Natural killer cell (primary cell): ENCODE results near the gene ATP6V1G2. TPM values are rescaled to one million over a fixed set of nuclear protein-coding genes. Genes with fewer than 3 reads are reported as not detected.

Source experiments
- ATAC-seq, 3 donors: fragments of 150-1000 bp in 2 of 3; fragments of 200-7000 bp in 1 of 3; cut with Tn5 transposase; 1 replicate in 1 of 3; 2 replicates in 2 of 3; pipeline ENCODE4 v1.10.0; 2021; ENCODE audit warnings: mild to moderate bottlenecking in 2 of 3, moderate library complexity in 2 of 3
- DNase-seq, 2 donors: peaks; one replicate each; pipeline versions ENCODE4 v3.0.0 to v3.0.0-alpha.2; 2013 to 2021; ENCODE audit warnings: mixed read lengths in 1 of 2
- H3K27ac ChIP-seq: one replicate; pipeline ENCODE4 v1.5.1; 2013; ENCODE audit warnings: mild to moderate bottlenecking, low read length
- H3K27me3 ChIP-seq: one replicate; pipeline ENCODE4 v1.6.1; 2013; ENCODE audit warnings: low read length; ENCODE audit not compliant: control insufficient read depth, insufficient read depth
- H3K36me3 ChIP-seq: one replicate; pipeline ENCODE4 v1.6.1; 2013; ENCODE audit warnings: low read length; ENCODE audit not compliant: control insufficient read depth, insufficient read depth
- H3K4me1 ChIP-seq: one replicate; pipeline ENCODE4 v1.6.1; 2013; ENCODE audit warnings: low read length; ENCODE audit not compliant: control insufficient read depth, insufficient read depth
- H3K4me3 ChIP-seq: one replicate; pipeline ENCODE4 v1.5.1; 2013; ENCODE audit warnings: low read length
- H3K9me3 ChIP-seq: one replicate; pipeline ENCODE4 v1.6.1; 2013; ENCODE audit warnings: low read length; ENCODE audit not compliant: control insufficient read depth, insufficient read depth
- H3K27ac Mint-ChIP-seq, 2 donors: one replicate each; pipeline ENCODE4 v1.8.0; 2022; ENCODE audit warnings: mild to moderate bottlenecking in 2 of 2, mixed read lengths in 2 of 2, moderate library complexity in 1 of 2
- H3K27me3 Mint-ChIP-seq, 2 donors: one replicate each; pipeline ENCODE4 v1.8.0; 2022; ENCODE audit warnings: low read depth in 2 of 2, mixed read lengths in 2 of 2
- H3K36me3 Mint-ChIP-seq: one replicate; pipeline ENCODE4 v1.8.0; 2022; ENCODE audit warnings: mixed read lengths
- H3K4me1 Mint-ChIP-seq, 2 donors: one replicate each; pipeline ENCODE4 v1.8.0; 2022; ENCODE audit warnings: mixed read lengths in 2 of 2
- H3K4me3 Mint-ChIP-seq: one replicate; pipeline ENCODE4 v1.8.0; 2022; ENCODE audit warnings: mild to moderate bottlenecking, moderate library complexity, mixed read lengths
- H3K9me3 Mint-ChIP-seq, 2 donors: one replicate each; pipeline ENCODE4 v1.8.0; 2022; ENCODE audit warnings: mixed read lengths in 2 of 2
- WGBS: methylation state at CpG from one replicate; pipeline ENCODE4 v1.1.7; 2013; ENCODE audit warnings: missing lambda C conversion rate; ENCODE audit not compliant: insufficient coverage; 5-methylcytosine and 5-hydroxymethylcytosine counted together
- intact Hi-C: fragments of 100-400 bp; cut with micrococcal nuclease; formaldehyde crosslinking; loops from one replicate; pipeline ENCODE4 v1.14.2; 2022
- total RNA-seq, 4 donors: library from RNA; stranded (reverse); fragments of 120-200 nt in 1 of 4; gene quantifications; one replicate each; pipeline versions ENCODE4 v1.2.3 to v1.2.4, GENCODE V29; 2013 to 2022
- TF ChIP-seq, protein P1 (sequence below): fragments of 200-600 bp; IDR thresholded peaks from one replicate; pipeline ENCODE4 v1.8.0; 2022; ENCODE audit warnings: antibody characterized with exemption

The ATP6V1G2 gene
- total RNA-seq, 3 donors from 2014 or later (not counting 1 experiment from before 2014, with no cell fraction given): 1.0 to 2.5 (median 2.1) TPM

DNA sequence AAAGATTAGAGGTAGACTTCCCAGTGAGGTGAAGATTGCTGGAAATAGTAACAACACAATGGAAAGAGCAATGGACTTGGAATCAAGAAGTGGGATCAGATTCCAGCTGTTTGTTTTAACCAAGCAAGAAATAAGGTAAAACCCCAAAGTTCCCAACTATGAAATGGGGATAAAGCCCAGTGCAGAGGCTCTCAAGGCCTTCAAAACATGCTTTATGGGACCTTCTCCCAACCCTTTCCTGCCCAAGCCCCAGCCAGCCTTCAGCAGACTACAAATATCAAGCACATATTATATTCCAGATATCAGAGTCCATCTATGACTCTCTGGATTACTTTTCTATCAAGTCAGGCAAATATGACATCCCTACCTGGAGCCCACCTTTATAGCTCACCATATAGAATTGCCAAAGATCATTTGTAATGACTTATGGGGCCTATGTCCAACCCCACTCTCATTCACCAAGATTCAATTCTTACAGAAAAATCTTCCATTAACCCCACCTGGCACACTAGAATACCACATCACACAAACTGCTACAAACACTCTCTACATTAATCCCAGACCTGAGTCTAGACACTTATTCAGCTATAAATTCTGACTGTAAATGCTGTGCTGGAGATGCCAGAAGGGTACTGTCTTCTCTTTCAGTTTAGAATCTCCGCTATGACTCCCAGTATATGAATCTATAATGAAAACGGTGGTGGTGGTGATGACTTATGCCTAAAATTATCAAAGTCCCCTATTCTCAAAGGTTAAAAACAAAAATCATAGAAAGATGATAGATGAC, 10.7 kb downstream of the ATP6V1G2 start:
- DNase-seq (no peak), ATAC-seq (no peak)
- Histone ChIP-seq H3K36me3 (peaks cover 88% of the 10 kb centered on the region), H3K27ac (no peak overlapping the region), H3K27me3 (no peaks in the 10 kb centered on the region), H3K9me3 (no peaks in the 10 kb centered on the region), H3K4me3 (no peak overlapping the region), H3K4me1 (peaks cover 21% of the 10 kb centered on the region)
- TF ChIP-seq, protein P1, sequence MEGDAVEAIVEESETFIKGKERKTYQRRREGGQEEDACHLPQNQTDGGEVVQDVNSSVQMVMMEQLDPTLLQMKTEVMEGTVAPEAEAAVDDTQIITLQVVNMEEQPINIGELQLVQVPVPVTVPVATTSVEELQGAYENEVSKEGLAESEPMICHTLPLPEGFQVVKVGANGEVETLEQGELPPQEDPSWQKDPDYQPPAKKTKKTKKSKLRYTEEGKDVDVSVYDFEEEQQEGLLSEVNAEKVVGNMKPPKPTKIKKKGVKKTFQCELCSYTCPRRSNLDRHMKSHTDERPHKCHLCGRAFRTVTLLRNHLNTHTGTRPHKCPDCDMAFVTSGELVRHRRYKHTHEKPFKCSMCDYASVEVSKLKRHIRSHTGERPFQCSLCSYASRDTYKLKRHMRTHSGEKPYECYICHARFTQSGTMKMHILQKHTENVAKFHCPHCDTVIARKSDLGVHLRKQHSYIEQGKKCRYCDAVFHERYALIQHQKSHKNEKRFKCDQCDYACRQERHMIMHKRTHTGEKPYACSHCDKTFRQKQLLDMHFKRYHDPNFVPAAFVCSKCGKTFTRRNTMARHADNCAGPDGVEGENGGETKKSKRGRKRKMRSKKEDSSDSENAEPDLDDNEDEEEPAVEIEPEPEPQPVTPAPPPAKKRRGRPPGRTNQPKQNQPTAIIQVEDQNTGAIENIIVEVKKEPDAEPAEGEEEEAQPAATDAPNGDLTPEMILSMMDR: no peak
- H3K27ac Mint-ChIP-seq: peak overlapping the region in 1 of 2 donors; percentile 58
- H3K4me3 Mint-ChIP-seq: no peak overlapping the region
- no peaks in the 10 kb centered on the region for H3K9me3 Mint-ChIP-seq
- H3K4me1 Mint-ChIP-seq: peaks cover 46 to 54% of the 10 kb centered on the region in 2 donors
- H3K36me3 Mint-ChIP-seq: peaks cover 30% of the 10 kb centered on the region
- no CpG with 5 or more reads among the region's 2 CpGs for WGBS
- no peaks in the 10 kb centered on the region for H3K27me3 Mint-ChIP-seq
- intact Hi-C loops: no loop called here

DNA sequence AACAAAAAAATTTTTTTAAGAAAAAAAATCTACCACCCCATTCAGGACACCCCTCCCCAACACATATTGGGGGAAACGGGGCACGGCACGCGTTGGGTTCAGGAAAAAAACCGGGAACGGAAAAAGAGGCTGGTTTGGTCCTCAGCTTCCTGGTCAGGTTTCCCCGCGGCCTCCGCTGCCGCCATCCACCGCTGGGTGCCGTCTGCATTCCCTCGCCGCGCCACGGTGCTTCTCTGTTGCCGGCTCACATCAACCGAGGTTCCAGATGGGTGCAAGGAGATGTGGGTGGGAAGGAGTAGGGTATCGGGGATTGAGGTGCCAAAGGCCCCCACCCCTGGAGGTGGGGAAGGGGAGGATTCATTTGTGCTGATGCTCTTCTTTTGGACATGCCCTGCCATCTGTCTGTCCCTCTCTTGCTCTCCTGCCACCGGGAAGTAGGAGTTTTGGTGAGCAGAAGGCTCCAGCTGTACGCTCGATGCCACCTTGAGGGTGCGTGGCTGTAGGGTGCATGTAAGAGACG, 11.8 kb downstream of the ATP6V1G2 start:
- H3K36me3 ChIP-seq: peaks cover 91% of the 10 kb centered on the region
- ATAC-seq: no peak
- H3K27ac Mint-ChIP-seq: no peak overlapping the region
- H3K9me3 ChIP-seq: no peaks in the 10 kb centered on the region
- TF ChIP-seq, protein P1: no peak
- intact Hi-C loops: no loop called here
- no peak overlapping the region for H3K4me3 ChIP-seq
- H3K4me1 Mint-ChIP-seq: peaks cover 38 to 50% of the 10 kb centered on the region in 2 donors
- no peaks in the 10 kb centered on the region for H3K9me3 Mint-ChIP-seq
- DNase-seq: no peak
- H3K27me3 Mint-ChIP-seq: no peaks in the 10 kb centered on the region
- no peak overlapping the region for H3K4me3 Mint-ChIP-seq
- H3K36me3 Mint-ChIP-seq: peaks cover 27% of the 10 kb centered on the region
- no peaks in the 10 kb centered on the region for H3K27me3 ChIP-seq
- no peak overlapping the region for H3K27ac ChIP-seq
- H3K4me1 ChIP-seq: peaks cover 10% of the 10 kb centered on the region
- 94% methylated on average over 24 of the region's 24 CpGs for WGBS

DNA sequence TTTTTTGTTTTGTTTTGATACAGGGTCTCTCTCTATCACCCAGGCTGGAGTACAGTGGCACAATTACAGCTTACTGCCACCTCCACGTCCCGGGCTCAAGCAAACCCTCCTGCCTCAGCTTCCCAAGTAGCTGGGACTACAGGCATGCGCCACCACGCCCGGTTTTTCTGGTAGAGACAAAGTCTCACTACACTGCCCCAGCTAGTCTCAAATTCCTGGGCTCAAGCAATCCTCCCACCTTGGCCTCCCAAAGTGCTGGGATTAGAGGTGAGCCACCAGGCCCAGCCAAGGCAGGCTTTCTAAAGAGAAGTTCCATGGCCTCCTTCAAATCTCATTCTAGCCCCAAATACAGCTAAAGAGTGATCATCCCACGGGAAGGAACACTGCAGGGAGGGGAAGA, 12.4 kb downstream of the ATP6V1G2 start:
- peaks cover 32 to 45% of the 10 kb centered on the region in 2 donors for H3K4me1 Mint-ChIP-seq
- intact Hi-C loops: no loop called here
- ATAC-seq (no peak), DNase-seq (no peak)
- Histone ChIP-seq H3K9me3 (no peaks in the 10 kb centered on the region), H3K36me3 (peaks cover 88% of the 10 kb centered on the region), H3K4me1 (peaks cover 5% of the 10 kb centered on the region), H3K27ac (no peak overlapping the region), H3K27me3 (no peaks in the 10 kb centered on the region), H3K4me3 (no peak overlapping the region)
- TF ChIP-seq, protein P1: no peak
- H3K9me3 Mint-ChIP-seq: no peaks in the 10 kb centered on the region
- no peak overlapping the region for H3K27ac Mint-ChIP-seq
- H3K36me3 Mint-ChIP-seq: peaks cover 24% of the 10 kb centered on the region
- 95% methylated on average over 6 of the region's 6 CpGs for WGBS
- no peaks in the 10 kb centered on the region for H3K27me3 Mint-ChIP-seq
- H3K4me3 Mint-ChIP-seq: no peak overlapping the region
